GM21390 (cell line): ENCODE data around the gene KDM4F.
"Not testable (repeated sequence)": the region's sequence is repeated elsewhere in the genome, so short reads cannot be mapped to it uniquely, and the experiment has no call there.

Experiments
- ATAC-seq: cut with Tn5 transposase; IDR thresholded peaks from one replicate; pipeline ENCODE4 v1.9.1; 2021; ENCODE audit not compliant: unreplicated experiment

KDM4F gene

DNA sequence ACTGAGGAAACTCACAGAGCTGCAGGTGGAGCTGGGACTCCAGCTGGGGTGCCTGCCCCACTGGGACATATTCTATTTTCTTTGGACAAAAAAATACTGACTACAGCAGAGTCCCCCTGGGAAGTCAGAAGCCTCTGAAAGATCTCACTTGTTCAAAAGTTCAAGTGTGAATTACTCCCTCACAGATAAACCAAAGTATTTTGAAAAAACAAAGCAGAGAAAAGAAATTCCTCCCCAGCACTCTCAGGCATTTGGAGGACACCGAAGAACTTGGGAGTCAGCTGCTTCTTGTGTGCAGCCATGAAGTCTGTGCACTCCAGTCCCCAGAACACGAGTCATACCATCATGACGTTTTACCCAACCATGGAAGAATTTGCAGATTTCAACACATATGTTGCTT, at the start of gene KDM4F:
TSS of gene KDM4F (plus strand) at position 301 of the 400 bp plus-strand sequence.
- not testable (repeated sequence) for ATAC-seq

DNA sequence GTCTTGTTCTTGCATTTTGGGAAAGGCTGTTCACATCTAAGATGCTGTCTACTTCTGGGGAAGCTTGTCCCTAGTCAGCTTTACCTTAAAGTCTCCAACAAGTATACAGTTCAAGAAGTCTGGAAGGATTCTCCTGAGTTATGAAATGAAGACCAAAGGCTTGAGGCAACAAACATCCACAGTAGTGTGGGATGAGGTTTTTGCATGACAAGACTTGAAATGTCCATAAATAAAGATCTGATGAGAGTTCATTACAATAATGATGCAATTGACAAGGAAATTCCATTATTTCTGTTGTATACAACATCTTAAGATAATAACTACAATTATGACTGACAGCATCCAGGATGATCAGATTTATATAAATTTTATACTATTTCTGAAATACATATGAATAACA, 45.5 kb upstream of the KDM4F start:
- ATAC-seq, result no peak

DNA sequence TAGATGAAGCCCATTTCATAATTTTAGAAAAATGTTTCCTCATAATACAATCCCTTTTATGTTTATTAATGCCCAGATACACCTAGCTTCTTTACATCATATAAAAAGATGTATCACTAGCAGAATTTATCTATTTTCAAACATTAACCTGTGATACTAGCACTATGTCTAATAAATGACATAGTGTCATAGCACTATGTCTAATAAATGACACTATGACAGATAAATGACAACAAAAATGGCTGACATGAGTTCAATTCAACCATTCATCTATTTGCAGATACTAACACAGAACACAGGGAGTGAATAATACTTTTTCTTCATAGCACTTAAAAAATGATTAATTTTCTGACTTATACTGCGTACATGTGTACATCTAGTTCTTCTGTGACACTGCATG, 43.6 kb upstream of the KDM4F start:
- no peak for ATAC-seq

GRCh38 chr11:95011376-95011775, 37.8 kb upstream of the KDM4F start:
- ATAC-seq, result no peak

DNA sequence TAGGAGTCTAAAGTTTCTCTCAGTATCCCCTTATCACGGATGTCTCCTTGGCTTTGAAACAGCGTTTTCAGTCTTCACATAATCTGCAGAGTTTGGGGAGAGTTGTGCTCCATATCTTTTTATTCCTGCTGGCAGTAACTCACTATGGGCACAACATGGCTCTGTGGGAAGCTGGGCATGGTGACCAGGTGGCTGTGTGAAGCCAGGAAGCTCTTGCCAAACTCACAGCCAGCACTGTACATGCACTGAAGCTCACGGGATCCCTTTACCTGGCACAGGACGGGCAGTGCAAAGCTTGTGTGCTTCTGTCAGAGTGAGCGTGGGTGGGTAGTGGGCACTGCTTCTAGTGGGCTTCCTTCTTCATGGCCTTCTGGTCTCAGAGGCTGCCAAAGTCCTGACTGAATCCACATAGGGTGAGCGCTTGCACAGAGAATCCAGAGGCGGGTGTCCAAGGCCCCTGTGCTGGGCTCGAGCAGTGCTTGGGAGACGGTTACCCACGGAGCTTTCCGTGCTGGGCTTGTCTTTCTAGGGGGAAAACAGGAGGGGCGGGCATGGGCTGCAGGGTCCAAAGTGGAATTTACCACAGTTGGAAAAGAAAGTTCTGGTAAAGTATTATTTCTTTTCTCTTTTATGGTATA, 34.9 kb upstream of the KDM4F start:
- no peak for ATAC-seq

DNA sequence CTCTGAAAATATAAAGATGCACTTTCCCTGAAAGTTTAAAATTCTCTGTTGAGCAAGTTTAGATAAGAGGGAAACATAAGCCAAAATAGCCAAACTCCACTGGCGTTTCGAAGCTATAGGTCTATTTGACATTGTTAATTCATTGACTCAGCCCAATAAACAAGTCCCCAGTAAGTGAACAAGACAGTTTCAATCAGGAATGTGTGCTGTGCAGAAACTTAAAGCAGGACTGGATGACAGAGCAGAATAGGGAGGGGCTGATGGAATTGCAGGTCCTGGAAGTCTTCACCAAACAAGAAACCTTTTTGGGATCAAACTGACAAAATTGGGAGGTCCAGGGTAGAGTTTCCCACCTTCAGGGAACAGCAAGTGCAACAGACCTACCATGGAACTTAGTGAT, 33.1 kb upstream of the KDM4F start:
- ATAC-seq, result no peak

DNA sequence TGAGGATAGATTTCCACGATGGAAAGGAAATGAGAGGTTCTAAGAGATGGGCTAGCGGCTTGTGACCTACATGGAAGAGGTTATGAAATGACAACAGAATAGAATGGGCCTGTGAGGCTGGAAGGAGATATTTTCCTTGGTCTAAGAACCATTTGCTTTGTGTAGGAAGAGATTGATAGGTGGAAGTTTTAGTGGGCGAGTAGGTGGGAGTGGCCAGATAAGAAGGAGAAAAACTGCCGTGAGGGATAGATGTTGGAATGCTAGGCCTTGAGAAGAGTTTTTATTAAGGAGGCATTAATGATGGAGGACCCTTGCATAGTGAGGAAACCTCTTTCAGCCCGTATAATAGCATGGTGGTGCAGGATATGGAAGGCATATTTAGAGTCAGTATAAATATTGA, 27.8 kb upstream of the KDM4F start:
- ATAC-seq, result not testable (repeated sequence)

DNA sequence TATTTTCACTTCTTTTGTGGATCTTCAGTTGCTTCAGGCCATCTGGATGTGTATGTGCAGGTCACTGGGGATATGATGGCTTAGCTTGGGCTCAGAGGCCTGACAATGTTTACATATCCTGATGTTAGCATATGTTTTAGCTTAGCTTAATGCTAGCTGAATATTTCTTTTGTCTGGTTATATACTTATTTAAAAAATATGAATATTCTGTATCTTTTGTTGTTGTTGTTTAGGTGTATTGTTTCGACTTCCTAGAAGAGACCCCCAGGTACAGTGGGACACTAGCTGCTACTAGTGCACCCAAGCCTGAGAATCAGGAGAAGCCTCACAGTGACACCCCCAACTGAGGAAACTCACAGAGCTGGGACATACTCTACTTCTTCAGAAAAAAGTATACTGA, 24.3 kb upstream of the KDM4F start, which contains the start of gene KDM4E:
TSS of gene KDM4E (plus strand) at position 301 of the 400 bp plus-strand sequence. CDS start 300 bp downstream, outside the sequence.
- no peak for ATAC-seq

- not testable (repeated sequence) for ATAC-seq
Observed at GRCh38 chr11:95025594-95025993, 23.6 kb upstream of the KDM4F start.

DNA sequence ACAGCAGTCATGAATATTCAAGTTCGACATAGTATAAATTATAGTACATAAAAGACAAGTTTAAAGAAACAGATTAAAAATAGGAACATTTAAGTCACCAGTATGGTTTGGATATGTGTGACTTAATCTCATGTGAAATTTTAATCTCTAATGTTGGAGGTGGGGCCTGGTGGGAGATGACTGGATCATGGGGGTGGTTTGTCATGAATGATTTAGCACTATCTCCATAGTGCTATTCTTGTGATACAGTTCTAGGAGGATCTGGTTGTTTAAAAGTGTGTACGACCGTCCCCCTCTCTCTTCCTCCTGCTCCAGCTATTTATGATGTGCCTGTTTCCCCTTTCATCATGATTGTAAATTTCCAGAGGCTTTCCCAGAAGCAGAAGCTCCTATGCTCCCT, 20.9 kb upstream of the KDM4F start:
- ATAC-seq, result no peak

DNA sequence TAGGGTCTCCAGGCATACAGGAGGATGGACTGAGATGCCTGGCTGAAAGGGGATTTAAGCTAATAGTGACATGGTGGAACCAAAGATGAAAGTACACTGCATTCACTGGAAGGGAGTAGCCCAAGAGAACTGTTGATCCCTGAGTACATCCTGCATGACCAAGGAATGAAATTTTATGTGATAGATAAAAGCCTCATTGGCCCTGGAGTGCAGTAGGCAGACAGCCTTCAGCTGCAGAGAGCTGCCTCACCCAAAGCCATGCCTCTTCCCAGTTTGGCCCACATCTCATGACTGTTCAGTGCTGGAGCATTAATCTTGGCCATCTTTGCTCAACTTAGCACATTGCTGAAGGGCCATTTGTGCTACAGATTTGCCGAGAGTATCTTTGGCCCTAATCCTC, 16.2 kb upstream of the KDM4F start:
- ATAC-seq, result no peak

GRCh38 chr11:95035316-95035715, 13.9 kb upstream of the KDM4F start:
- ATAC-seq, result no peak

DNA sequence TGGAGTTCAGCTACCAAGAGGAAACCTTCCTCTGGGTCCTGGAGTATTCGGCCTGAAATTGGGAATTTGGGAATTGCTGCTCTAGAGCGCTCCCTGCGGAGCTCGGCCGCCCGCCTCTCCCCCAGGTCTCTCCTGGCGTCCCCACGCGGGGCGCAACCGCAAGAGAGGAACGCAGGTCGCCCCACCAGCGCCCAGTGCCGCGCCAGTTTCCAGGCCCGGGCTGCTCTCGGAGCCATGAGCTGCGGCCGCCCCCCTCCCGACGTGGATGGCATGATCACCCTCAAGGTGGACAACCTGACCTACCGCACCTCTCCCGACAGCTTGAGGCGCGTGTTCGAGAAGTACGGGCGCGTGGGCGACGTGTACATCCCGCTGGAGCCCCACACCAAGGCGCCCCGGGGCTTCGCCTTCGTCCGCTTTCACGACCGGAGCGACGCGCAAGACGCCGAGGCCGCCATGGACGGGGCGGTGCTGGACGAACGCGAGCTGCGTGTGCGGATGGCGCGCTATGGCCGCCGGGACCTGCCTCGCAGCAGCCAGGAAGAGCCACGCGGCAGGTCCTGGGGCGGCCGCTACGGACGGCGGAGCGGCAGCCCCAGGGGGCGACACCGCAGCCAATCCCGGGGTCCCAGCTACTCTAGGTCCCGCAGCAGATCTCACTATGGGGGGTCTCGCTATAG, 11.7 kb upstream of the KDM4F start:
- not testable (repeated sequence) for ATAC-seq

- ATAC-seq, result no peak
Observed at GRCh38 chr11:95042239-95042638, 7.0 kb upstream of the KDM4F start.

- no peak for ATAC-seq
Observed at GRCh38 chr11:95042906-95043305, 6.3 kb upstream of the KDM4F start.

DNA sequence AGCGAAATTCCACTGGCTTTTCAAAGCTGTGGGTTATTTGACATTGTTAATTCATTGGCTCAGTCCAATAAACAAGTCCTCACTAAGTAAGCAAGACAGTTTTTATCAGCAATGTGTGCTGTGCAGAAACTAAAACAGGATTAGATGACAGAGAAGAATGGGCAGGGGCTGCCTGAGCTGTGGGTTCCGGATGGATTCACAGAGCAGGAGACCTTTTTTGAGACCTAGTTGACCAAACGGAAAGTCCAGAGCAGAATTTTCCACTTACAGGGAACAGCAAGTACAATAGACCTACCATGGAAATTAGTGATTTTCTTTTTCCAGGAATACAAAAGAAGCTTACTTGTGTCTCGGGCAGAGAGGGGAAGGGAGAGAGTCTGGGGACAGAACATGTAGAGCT, 5.2 kb upstream of the KDM4F start:
- no peak for ATAC-seq

DNA sequence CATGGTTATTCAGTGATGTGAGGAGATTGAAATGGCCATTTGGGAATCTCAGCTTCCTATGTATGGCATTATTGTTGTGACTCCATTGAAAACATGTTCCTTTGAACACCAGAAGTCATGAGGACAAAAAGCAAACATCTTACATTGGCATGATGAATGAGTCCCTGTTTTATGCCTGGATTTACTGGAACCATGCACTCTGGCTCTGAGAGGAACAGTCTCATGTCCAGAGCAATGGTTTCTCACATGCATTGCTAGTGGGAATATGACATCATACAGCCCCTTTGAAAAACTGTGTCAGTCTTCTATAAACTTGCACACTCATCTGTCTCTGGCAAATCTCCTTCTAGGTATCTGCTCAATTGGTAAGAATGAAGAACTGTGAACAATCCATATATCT, 3.4 kb upstream of the KDM4F start:
- no peak for ATAC-seq

DNA sequence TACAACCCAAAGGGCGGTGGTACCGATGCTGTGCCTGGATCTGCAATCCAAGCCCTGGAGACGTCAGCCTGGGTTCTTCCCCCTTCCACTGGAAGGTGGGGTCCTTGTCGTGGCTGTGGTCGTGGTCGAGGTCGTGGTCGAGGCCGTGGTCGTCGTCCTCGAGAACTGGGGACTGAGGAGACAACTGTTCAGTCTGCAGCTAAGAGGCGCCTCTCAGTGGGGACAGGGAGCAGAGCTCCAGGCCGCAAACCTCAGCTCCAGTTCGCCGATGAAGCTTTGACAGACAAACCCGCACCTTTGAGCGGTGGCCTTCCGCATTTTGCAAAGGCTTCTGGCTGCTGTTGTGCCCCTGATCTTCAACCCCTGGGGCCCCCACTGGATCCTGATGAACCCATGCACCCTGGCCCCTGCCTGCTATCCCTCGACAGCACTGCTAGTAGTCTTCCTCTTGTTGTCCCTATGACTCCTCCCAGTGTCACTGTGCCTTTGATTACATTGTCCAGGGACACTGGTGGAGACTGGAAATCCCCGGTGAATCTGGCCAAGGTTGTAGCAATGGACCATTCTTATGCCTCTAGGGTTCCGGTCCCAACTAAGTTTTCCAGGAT, 1.5 kb downstream of the KDM4F start:
- ATAC-seq, result no peak

DNA sequence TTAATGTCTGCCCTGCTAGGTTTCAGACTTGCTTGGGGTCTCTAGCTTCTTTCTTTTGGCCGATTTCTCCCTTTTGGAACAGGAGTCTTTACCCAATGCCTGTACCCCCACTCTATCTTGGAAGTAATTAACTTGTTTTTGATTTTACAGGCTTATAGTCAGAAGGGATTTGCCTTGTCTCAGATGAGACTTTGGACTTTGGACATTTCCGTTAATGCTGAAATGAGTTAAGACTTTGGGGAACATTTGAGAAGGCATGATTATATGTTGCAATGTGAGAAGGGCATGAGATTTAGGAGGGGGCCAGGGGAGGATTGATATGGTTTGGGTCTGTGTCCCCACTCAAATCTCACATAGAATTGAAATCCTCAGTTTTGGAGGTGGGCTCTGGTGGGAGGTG, 5.1 kb downstream of the KDM4F start:
- no peak for ATAC-seq

DNA sequence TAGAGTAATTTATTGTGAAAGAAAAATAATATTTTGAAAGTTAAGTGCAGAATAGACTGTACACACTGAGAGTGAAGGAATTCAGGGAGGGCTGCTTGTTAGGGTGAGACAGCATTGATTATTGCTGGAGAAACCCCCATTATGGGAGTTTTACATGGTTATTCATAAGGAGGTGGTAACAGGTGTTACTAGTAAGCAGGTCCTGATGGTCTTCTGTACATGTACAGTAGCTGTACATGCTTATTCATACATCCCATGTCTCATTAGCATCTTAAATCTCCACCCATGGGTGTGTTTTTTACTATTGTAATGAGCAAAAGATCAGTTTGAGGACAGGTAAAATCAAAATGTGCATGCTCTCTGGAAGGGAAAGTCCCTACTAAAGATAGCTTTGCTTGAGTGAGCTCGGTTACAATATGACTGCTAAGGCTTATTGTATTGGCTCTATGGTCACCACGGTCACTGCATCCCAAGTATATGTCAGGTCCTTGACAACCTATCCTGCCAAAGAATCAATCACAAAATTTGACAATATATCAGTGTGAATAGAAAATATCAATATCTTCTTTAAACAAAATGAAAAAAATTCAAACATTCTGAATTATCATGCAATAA, 6.2 kb downstream of the KDM4F start:
- ATAC-seq, result peak; percentile 95

DNA sequence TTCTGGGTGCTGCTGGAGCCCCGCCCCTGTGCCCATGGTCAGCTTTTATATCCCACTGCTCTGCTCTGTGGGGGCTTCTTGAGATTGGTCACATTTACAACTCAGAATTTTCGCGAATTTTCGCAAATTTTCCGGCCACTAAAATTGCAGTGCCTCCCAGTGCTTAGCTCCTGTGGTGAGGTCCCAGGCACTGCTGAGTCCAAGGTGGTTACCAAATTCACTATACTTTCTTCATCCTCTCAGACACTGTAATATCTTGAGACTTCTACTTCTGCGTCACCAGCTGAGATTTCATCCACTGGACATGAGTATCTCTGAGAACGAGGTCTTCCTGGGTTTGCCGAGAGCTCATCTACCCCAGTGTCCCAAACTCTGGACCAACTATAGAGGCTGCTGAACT, 8.7 kb downstream of the KDM4F start:
- no peak for ATAC-seq

DNA sequence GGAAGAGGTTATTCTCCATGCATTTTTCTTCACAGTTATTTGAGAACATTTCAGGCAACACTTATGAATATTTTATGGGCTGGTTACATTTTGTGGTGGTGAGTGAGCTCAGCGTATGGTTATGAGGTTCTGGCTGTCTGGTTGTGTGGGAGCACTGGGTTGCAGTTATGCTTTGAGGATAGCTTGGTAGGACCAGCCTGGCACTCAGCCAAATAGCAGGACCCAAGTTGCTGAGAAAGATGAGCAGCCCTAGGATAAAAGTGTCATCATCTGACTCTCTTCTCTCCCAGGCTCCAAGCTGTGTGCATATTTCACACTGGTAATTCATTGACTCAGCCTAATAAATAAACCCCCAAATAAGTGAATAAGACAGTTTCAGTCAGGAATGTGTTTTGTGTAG, 9.4 kb downstream of the KDM4F start:
- ATAC-seq, result no peak
